Activated naive CD4-positive, alpha-beta T cell treated with anti-CD3 and anti-CD28 coated beads for 36 hours (primary cell): ENCODE measurements around the gene TSEN15. TPM values are rescaled to one million over a fixed set of nuclear protein-coding genes. Genes with fewer than 3 reads are reported as not detected.

ENCODE experiments used
- CTCF ChIA-PET: fragments of 350-600 bp; sonication (Branson Sonifier 250); formaldehyde crosslinking; loops from one replicate; lab custom pipeline; 2021; ENCODE audit warnings: antibody characterized with exemption; lab: Charles Lee
- DNase-seq: peaks from one replicate; pipeline ENCODE4 v3.0.0-alpha.2; 2020
- H3K27ac Mint-ChIP-seq: one replicate; pipeline ENCODE4 v1.8.0; 2021; ENCODE audit warnings: mild to moderate bottlenecking, mixed read lengths
- H3K27me3 Mint-ChIP-seq: one replicate; pipeline ENCODE4 v1.8.0; 2021; ENCODE audit warnings: low read depth, mixed read lengths
- H3K36me3 Mint-ChIP-seq: one replicate; pipeline ENCODE4 v1.8.0; 2021; ENCODE audit warnings: low read depth, mixed read lengths
- H3K4me1 Mint-ChIP-seq: one replicate; pipeline ENCODE4 v1.8.0; 2021; ENCODE audit warnings: low read depth, mixed read lengths
- H3K4me3 Mint-ChIP-seq: one replicate; pipeline ENCODE4 v1.8.0; 2021; ENCODE audit warnings: mild to moderate bottlenecking, moderate library complexity, mixed read lengths
- H3K9me3 Mint-ChIP-seq: one replicate; pipeline ENCODE4 v1.8.0; 2021; ENCODE audit warnings: mixed read lengths
- intact Hi-C: fragments of 100-400 bp; cut with micrococcal nuclease; formaldehyde crosslinking; loops from one replicate; pipeline ENCODE4 v1.15.1; 2023
- total RNA-seq, 2 experiments: library from RNA; stranded (reverse); gene quantifications; one replicate each; pipeline ENCODE4 v1.2.3, GENCODE V29; 2021

The TSEN15 gene
- total RNA-seq, 2 experiments from 2014 or later, result 52.6 to 57.6 TPM

DNA sequence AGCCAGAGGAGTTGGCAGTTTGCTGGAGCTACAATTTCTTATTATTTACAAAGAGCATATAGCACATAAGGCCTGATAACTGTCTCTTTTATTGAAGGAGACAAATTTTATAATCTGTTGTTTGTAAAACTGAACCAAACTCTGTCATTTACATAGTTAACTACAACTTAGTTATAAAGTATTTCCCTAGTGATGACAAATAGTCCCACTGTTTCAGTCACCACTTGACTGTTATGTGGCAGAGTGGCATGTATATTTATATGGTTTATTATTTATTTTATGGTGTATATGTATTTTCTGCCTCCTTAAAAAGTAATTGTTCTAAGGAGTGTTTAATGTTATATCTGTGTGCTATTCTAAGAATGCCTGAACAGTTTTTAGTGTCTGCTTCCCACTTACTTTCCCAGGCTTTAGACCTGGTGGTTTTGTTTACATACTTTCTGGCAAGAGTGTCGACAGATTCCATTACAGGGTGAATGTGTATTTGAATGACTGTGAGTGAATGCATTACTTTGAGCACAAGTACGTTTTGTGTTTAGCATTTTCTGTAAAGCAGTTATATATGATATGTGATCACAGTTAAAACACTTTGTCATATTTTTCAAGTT lies 10.0 kb downstream of the TSEN15 start:
- Mint-ChIP-seq H3K4me3 (no peak overlapping the region), H3K27ac (no peak overlapping the region), H3K36me3 (peaks cover 26% of the 10 kb centered on the region), H3K9me3 (no peaks in the 10 kb centered on the region), H3K27me3 (no peaks in the 10 kb centered on the region), H3K4me1 (peaks cover 17% of the 10 kb centered on the region)
- intact Hi-C loops, result no loop called here
- no peak for DNase-seq
- CTCF ChIA-PET, result no interaction called here

DNA sequence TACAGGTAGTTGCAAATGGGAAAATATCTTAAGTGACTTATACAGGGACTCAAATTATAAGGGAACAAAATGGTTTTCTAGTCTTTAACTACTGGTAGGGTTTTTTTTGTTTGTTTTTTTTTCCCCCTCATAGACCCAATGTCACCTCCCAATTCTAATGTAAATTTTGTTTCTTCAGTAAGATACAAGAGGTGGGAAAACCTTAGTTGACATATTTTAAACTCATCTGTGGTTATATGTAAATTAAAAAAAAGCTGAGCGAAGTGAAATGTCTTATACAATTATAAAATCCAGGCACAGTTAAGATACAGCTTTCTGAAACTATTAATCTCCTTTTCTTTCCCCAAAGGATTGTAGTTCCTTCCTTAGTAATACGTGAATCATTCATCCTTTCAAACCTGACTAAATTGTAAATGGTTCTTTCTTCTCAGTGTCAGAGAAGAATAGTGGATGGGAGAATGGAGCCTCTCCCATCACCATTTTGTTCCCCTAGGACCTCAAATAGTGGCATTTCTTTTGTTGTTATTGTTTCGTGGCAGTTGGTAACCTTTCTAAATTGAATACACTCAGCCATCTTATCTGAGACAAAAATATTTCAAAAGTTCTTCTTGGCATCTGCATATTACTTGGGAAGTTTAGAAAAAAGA lies 11.2 kb downstream of the TSEN15 start:
- CTCF ChIA-PET, result interaction anchor here (0.9 kb wide), 1 partner anchor 11 kb away, joined by 3 read pairs; the partner anchor contains the start of gene TSEN15
- peaks cover 28% of the 10 kb centered on the region for H3K36me3 Mint-ChIP-seq
- intact Hi-C loops, result no loop called here
- H3K9me3 Mint-ChIP-seq, result no peaks in the 10 kb centered on the region
- no peak for DNase-seq
- H3K4me3 Mint-ChIP-seq, result no peak overlapping the region
- no peak overlapping the region for H3K27ac Mint-ChIP-seq
- peaks cover 13% of the 10 kb centered on the region for H3K4me1 Mint-ChIP-seq
- no peaks in the 10 kb centered on the region for H3K27me3 Mint-ChIP-seq

DNA sequence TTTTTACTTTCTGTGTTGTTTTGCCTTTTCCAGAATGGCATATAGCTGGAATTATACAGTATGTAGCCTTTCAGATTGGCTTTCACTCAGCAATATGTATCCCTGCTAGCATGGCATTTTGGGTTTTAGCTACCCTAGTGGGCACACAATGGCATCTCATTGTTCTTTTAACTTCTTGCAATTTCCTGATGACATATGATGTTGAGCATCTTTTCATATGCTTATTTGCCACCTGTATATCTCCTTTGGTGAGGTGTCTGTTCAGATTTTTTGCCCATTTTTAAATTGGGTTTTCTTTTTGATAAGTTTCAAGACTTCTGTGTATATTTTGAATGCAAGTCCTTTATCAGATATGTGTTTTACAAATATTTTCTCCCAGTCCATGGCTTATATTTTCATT lies 14.0 kb downstream of the TSEN15 start:
- Mint-ChIP-seq H3K27me3 (no peaks in the 10 kb centered on the region), H3K36me3 (peaks cover 21% of the 10 kb centered on the region), H3K27ac (no peak overlapping the region), H3K4me1 (peaks cover 13% of the 10 kb centered on the region), H3K9me3 (no peaks in the 10 kb centered on the region), H3K4me3 (no peak overlapping the region)
- no peak for DNase-seq
- intact Hi-C loops, result no loop called here
- CTCF ChIA-PET, result interaction anchor here (0.7 kb wide), 1 partner anchor 138 kb away, joined by 8 read pairs; no protein-coding TSS in a partner anchor

DNA sequence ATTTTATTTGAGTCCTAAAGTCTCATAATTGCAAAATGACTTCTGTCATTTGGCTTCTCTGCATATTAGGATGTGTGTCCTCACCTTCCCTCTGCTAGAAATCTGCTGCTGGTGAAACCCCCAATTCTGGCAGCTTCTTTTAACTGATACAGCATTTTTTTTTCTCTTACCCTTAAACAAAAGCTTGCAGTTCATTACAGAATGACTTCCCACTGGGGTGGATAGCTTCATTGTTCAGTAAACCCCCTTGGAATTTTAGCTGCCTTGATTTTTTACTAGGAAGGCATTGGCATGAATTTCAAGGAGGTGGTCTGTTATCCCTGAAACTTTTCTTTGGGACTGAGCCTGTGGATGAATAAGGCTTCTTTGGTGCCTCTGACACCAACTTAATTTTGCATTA lies 16.8 kb downstream of the TSEN15 start:
- Mint-ChIP-seq H3K27me3 (no peaks in the 10 kb centered on the region), H3K27ac (no peak overlapping the region), H3K36me3 (peaks cover 26% of the 10 kb centered on the region), H3K4me1 (peaks cover 8% of the 10 kb centered on the region), H3K9me3 (no peaks in the 10 kb centered on the region), H3K4me3 (no peak overlapping the region)
- CTCF ChIA-PET, result no interaction called here
- no peak for DNase-seq
- intact Hi-C loops, result no loop called here

DNA sequence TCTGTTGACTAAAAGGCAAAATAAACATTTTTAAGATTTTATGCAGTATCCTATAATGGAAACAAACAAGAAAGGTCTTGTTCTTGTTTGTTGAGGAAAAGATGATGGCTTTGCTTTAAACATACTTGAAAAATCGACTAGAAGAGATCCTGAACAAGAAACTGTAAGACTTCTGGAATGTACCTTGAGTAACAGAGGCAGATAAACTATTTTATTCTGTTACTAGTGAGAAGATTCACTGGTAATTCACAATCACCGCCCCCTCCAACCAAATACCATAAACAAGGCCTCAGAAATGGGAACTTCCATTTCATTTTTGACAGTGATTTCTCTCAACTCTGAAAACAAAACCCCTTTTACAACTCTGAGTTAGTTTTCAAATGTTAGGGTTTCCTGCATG lies 18.1 kb downstream of the TSEN15 start:
- peaks cover 21% of the 10 kb centered on the region for H3K36me3 Mint-ChIP-seq
- H3K9me3 Mint-ChIP-seq, result no peaks in the 10 kb centered on the region
- no peaks in the 10 kb centered on the region for H3K27me3 Mint-ChIP-seq
- H3K4me3 Mint-ChIP-seq, result no peak overlapping the region
- peaks cover 6% of the 10 kb centered on the region for H3K4me1 Mint-ChIP-seq
- intact Hi-C loops, result loop anchor here (10.0 kb wide), 1 partner anchor 625 kb away; no protein-coding TSS in a partner anchor
- CTCF ChIA-PET, result interaction anchor here (0.7 kb wide), 1 partner anchor 12 kb away, joined by 3 read pairs; no protein-coding TSS in a partner anchor
- no peak for DNase-seq
- H3K27ac Mint-ChIP-seq, result no peak overlapping the region

DNA sequence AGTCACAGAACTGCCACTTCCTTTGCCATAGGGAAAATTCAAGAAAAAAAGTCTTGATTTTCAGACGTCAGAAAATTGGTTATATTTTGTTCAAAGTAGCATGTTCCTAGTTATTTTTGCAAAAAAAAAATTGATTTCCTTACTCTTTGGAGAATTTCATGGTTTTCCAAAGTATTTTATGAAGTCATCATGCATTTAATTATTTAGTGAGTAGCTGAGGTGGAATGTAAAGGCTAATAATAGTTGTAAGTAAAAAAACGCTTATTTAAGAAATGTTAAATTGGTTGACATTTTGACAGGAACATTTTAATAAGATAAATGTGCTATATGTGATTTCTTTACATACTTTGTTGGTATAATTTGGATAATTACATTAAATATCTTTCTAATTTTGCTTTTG lies 20.8 kb downstream of the TSEN15 start:
- H3K36me3 Mint-ChIP-seq, result peaks cover 16% of the 10 kb centered on the region
- no peaks in the 10 kb centered on the region for H3K27me3 Mint-ChIP-seq
- no peaks in the 10 kb centered on the region for H3K9me3 Mint-ChIP-seq
- H3K4me3 Mint-ChIP-seq, result no peak overlapping the region
- intact Hi-C loops, result loop anchor here (10.0 kb wide), 1 partner anchor 622 kb away; no protein-coding TSS in a partner anchor
- H3K27ac Mint-ChIP-seq, result no peak overlapping the region
- no peak for DNase-seq
- CTCF ChIA-PET, result interaction anchor here (0.6 kb wide), 1 partner anchor 158 kb away, joined by 3 read pairs; no protein-coding TSS in a partner anchor
- H3K4me1 Mint-ChIP-seq, result peaks cover 12% of the 10 kb centered on the region

DNA sequence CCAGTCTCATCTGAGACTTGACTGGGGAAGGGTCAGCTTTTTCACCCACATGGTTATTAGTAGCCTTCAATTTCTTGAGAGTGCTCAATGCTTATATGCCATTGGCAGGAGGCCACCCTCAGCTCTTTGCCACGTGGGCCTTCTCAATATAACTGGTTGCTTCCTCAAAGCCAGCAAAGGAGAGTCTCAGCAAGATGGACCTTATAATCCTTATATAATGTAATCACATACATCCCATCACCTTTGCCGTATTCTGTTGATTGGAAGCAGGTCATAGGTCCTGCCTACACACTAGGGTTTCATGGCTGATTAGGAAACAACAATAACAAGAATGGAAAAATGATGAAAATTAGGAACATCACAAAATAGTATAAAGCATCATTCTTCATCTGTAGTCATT lies 22.9 kb downstream of the TSEN15 start:
- Mint-ChIP-seq H3K9me3 (no peaks in the 10 kb centered on the region), H3K4me1 (peaks cover 21% of the 10 kb centered on the region), H3K4me3 (no peak overlapping the region), H3K36me3 (peaks cover 13% of the 10 kb centered on the region), H3K27me3 (no peaks in the 10 kb centered on the region), H3K27ac (no peak overlapping the region)
- intact Hi-C loops, result loop anchor here (2.0 to 10.0 kb wide), 2 partner anchors 620 to 908 kb away; no protein-coding TSS in a partner anchor
- CTCF ChIA-PET, result no interaction called here
- no peak for DNase-seq

DNA sequence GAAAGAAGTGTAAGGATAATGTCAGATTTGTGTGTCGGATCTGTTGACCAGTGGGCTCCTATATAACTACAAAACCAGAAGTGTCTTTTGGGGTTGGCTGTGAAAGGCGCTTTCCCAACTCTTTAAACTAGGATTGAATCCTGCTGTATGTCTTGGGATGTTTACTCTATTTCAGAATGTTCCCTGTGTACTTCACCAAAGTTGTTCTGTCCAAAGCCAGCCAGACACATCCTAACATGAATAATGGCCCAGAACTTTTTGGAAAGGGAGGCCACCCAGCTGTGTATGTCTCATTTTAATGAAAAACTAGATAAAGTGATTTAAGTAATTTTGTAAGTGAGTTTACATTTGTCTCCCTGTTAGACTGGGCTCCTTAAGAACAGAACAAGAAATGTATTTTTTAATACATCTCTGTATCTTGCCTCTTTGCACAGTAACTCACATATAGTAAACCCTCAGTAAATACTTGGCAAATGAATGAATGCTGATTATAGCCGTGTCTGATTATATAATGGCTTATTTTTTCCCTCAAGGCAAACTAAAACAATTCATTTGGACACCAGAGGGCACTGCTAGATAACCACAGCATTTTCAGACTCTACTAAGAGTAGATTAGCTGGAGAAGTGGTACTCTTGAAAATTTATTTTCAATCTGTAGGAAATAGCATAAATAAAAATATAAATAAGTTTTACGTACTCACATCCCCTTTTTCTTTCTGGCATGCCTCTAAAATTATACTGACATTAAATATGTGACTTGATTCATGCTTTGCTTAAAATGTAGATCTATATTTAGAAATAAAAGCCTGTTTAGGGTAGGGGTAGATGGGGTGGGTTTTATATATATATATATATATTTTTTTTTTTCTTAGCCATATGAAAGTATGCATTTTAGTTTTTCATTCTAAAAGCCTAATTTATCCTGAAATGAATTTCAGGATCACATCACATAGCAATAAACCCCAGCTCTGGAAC lies 23.8 kb downstream of the TSEN15 start:
- peak; percentile 27 for DNase-seq
- Mint-ChIP-seq H3K4me3 (no peak overlapping the region), H3K9me3 (no peaks in the 10 kb centered on the region), H3K36me3 (peaks cover 13% of the 10 kb centered on the region), H3K27me3 (no peaks in the 10 kb centered on the region), H3K27ac (no peak overlapping the region), H3K4me1 (peaks cover 15% of the 10 kb centered on the region)
- CTCF ChIA-PET, result interaction anchor here (0.6 to 1.3 kb wide), 5 partner anchors 20 to 1826 kb away, joined by 3 read pairs; no protein-coding TSS in a partner anchor
- intact Hi-C loops, result loop anchor here (1.0 to 10.0 kb wide), 6 partner anchors 87 to 907 kb away; no protein-coding TSS in a partner anchor

DNA sequence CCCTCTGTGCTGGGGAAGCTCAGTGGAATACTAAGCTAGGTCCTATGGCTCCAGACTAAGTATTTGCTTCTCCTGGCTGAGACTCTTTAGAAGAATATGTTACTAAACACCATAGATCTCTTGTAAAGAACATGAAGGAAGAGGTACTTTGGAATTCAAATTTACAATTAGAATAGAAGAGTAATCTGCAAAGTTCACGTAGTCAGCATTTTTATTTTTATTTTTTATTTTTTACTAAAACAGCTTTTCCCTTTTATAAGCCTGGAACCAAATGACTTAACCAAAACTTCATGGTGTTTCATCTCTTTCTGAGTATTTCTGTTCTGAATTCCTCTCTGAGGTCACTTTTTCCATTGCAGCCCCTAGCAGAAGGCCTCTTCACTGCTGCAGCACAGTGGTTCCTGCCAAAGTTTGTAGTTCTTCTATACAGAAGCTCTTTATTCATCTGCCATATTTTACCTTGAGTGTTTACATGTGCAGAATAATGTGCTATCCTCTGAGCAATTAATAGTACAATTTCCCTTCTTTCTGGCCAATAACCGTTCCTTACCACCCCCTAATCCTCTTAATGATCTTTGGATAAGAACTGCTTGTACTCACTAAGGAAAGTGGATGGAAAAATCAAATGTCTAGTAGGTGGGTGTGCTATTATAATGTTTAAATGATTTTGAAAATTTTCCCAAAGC lies 27.2 kb downstream of the TSEN15 start:
- peaks cover 5% of the 10 kb centered on the region for H3K36me3 Mint-ChIP-seq
- DNase-seq, result no peak
- peaks cover 15% of the 10 kb centered on the region for H3K4me1 Mint-ChIP-seq
- intact Hi-C loops, result loop anchor here (5.0 to 10.0 kb wide), 3 partner anchors 84 to 616 kb away; no protein-coding TSS in a partner anchor
- no peaks in the 10 kb centered on the region for H3K9me3 Mint-ChIP-seq
- H3K27me3 Mint-ChIP-seq, result no peaks in the 10 kb centered on the region
- H3K4me3 Mint-ChIP-seq, result no peak overlapping the region
- H3K27ac Mint-ChIP-seq, result no peak overlapping the region
- CTCF ChIA-PET, result interaction anchor here (0.7 to 0.8 kb wide), 2 partner anchors 125 to 143 kb away, joined by 3 to 4 read pairs; no protein-coding TSS in a partner anchor

DNA sequence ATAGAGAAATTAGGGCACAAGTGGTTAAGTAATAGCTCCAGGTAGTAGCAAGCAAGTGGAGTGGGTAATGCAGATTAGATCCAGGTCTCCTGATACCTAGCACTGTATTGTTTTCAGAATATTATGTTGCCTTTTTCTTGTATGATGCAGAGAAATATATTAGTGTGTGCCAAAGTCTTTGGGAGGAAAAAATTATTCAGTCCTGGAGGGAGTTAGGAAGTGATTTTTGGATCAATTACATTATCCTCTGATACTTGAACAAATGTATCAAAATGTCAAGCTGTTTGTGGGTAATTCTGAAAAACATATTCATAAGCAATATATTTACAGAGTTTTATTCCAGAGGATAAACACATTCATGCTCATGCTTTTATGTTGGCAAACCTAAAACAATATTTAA lies 28.8 kb downstream of the TSEN15 start:
- H3K4me1 Mint-ChIP-seq, result peaks cover 15% of the 10 kb centered on the region
- H3K27ac Mint-ChIP-seq, result no peak overlapping the region
- H3K27me3 Mint-ChIP-seq, result no peaks in the 10 kb centered on the region
- peaks cover 7% of the 10 kb centered on the region for H3K36me3 Mint-ChIP-seq
- DNase-seq, result no peak
- intact Hi-C loops, result no loop called here
- CTCF ChIA-PET, result no interaction called here
- H3K4me3 Mint-ChIP-seq, result no peak overlapping the region
- H3K9me3 Mint-ChIP-seq, result no peaks in the 10 kb centered on the region

DNA sequence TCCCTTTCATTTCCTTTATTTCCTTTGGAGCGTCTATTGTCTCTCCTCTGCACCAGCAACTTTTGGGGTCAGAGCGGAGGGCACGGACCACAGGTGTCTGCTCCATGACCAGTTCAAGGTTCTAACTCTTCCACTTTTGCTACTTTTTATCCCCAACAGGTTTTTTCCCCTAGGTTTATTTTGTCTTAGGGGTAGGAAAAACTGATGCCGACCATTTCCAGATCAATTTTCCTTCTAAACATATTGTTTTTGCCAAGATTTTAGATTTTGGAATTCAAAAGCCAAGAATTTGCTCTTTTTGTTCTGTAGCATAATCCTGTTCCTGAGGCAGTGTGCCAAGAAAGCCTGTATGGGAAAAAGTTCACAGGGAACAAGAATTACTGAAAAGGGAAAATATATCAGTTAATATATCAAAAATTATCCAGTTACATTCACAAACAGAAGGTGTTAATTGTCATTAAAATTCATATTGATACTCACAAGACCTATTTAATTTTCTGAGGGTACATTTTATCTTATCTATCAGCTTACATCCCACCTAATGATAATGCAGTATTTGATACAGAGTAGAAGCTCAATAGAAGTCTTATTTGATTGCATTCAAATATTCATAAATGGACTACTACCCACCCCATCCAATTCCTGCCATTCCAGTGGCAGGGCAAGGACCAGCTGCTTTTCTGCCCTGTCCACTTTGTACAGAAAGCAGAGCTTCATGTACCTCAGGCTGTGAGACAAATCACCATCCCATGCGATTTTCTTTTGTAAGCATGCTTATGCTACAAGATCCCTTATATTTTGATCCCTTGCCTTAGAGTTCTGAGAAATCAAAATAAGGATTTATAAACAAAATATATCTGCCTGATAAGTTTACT lies 31.2 kb downstream of the TSEN15 start:
- Mint-ChIP-seq H3K36me3 (peaks cover 7% of the 10 kb centered on the region), H3K4me3 (no peak overlapping the region), H3K27me3 (no peaks in the 10 kb centered on the region), H3K27ac (no peak overlapping the region), H3K4me1 (peaks cover 9% of the 10 kb centered on the region), H3K9me3 (no peaks in the 10 kb centered on the region)
- intact Hi-C loops, result no loop called here
- CTCF ChIA-PET, result no interaction called here
- no peak for DNase-seq
